ENCODE data around the gene CARS1.

The CARS1 gene

DNA sequence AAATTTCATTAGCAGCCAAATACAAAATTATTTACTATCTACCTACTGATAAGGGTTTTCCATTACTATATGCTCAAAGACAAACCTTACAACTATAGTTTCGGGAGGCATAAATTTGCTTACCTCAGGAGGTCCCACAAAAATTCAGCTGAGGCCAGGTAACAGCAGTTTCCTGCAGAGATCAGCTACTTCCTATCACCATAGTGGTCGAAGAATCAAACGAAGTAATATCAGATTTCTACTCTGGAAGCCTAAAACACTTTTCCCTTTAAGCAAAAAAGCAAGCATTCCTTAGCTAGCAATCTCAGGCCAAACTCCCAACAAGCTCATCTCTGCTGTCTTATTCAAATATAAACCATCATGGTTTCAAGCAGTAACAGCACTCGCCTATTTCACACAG lies 68.2 kb downstream of the CARS1 start:
- peaks cover 18% of the 10 kb centered on the region for H3K4me1 ChIP-seq (ENCODE audit: insufficient read depth, poor library complexity, severe bottlenecking)
- peaks cover 27% of the 10 kb centered on the region for H3K36me3 ChIP-seq (ENCODE audit: low read depth)
- DNase-seq (ENCODE audit: low spot score) (no peak), ATAC-seq (ENCODE audit: low read depth) (no peak)
- H3K9me3 ChIP-seq (ENCODE audit: severe bottlenecking), result no peaks in the 10 kb centered on the region
- TF ChIP-seq, protein P1, sequence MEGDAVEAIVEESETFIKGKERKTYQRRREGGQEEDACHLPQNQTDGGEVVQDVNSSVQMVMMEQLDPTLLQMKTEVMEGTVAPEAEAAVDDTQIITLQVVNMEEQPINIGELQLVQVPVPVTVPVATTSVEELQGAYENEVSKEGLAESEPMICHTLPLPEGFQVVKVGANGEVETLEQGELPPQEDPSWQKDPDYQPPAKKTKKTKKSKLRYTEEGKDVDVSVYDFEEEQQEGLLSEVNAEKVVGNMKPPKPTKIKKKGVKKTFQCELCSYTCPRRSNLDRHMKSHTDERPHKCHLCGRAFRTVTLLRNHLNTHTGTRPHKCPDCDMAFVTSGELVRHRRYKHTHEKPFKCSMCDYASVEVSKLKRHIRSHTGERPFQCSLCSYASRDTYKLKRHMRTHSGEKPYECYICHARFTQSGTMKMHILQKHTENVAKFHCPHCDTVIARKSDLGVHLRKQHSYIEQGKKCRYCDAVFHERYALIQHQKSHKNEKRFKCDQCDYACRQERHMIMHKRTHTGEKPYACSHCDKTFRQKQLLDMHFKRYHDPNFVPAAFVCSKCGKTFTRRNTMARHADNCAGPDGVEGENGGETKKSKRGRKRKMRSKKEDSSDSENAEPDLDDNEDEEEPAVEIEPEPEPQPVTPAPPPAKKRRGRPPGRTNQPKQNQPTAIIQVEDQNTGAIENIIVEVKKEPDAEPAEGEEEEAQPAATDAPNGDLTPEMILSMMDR (IDR thresholded peaks at IDR 0.05; ENCODE audit: poor library complexity, severe bottlenecking), result no peak
- peak overlapping the region; percentile 3 for H3K27ac ChIP-seq (ENCODE audit: poor library complexity, severe bottlenecking)
- H3K4me3 ChIP-seq (ENCODE audit: severe bottlenecking), result peak overlapping the region; percentile 75
- H3K27me3 ChIP-seq (ENCODE audit: insufficient read depth, poor library complexity, severe bottlenecking), result no peaks in the 10 kb centered on the region

DNA sequence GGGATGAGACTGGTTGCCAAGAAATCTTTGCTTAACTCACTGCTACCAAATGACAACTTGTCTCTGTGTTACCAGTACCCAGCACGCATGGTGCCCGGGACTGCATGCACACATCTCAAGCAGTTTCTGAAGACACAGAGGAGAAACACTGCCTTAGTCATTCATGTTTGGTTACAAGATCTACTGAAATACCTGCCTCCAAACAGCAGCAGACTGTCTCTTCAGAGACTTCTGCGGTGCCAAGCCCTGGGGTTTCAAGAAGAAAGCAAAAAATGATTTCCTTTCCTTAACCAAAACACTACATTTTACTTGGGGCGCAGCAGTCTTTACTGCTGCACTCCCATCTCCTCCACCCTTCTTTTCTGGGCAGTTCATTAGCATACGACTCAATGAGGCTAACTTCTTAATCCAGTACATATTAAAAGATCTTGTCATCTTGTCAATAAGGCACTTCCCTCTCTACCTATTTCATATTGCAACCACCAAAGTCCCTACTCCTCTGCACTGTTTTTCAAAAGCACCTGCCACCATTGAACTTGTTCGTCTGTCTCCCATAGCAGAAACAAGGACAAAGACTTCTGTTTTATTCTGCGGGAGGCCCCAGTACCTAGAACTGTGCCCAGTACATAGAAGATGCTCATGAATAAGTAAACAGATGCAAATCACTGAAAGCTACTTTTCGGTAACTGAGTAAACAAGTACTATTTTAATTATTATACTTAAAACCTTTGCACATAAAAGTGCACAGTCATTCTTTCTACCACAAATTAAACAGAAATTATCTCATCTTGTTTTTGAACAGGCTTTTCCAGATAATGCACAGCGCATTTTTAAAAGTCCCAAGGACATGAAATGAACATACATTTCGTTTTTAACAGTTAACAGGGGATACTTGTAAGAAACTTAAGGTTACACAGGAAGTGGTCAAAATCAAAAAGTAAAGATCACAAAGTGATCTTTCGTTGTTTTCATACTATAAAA lies 69.1 kb downstream of the CARS1 start:
- no peaks in the 10 kb centered on the region for H3K27me3 ChIP-seq (ENCODE audit: insufficient read depth, poor library complexity, severe bottlenecking)
- H3K4me3 ChIP-seq (ENCODE audit: severe bottlenecking), result peak overlapping the region; percentile 75
- peak overlapping the region; percentile 3 for H3K27ac ChIP-seq (ENCODE audit: poor library complexity, severe bottlenecking)
- no peak for ATAC-seq (ENCODE audit: low read depth)
- DNase-seq (ENCODE audit: low spot score), result no peak
- peaks cover 27% of the 10 kb centered on the region for H3K36me3 ChIP-seq (ENCODE audit: low read depth)
- TF ChIP-seq, protein P1 (IDR thresholded peaks at IDR 0.05; ENCODE audit: poor library complexity, severe bottlenecking), result no peak
- H3K4me1 ChIP-seq (ENCODE audit: insufficient read depth, poor library complexity, severe bottlenecking), result peaks cover 18% of the 10 kb centered on the region
- no peaks in the 10 kb centered on the region for H3K9me3 ChIP-seq (ENCODE audit: severe bottlenecking)

DNA sequence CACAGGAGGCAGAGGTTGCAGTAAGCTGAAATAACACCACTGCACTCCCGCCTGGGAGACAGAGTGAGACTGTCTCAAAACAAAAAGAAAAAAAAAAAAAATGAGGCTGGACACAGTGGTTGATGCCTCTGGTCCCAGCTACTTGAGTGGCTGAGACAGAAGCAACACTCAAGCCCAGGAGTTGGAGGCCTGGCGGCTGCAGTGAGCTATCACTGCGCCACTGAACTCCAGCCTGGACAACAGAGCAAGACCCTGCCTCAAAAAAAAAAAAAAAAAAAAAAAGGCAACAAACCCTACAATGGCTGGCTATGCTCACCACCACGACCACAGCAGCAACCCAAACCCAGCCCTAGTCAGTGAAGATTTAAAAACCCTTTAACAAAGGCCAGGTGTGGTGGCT lies 73.3 kb downstream of the CARS1 start:
- H3K36me3 ChIP-seq (ENCODE audit: low read depth), result peaks cover 52% of the 10 kb centered on the region
- H3K4me1 ChIP-seq (ENCODE audit: insufficient read depth, poor library complexity, severe bottlenecking), result peaks cover 19% of the 10 kb centered on the region
- no peaks in the 10 kb centered on the region for H3K27me3 ChIP-seq (ENCODE audit: insufficient read depth, poor library complexity, severe bottlenecking)
- H3K4me3 ChIP-seq (ENCODE audit: severe bottlenecking), result no peak overlapping the region
- DNase-seq (ENCODE audit: low spot score), result no peak
- TF ChIP-seq, protein P1 (IDR thresholded peaks at IDR 0.05; ENCODE audit: poor library complexity, severe bottlenecking), result no peak
- H3K9me3 ChIP-seq (ENCODE audit: severe bottlenecking), result no peaks in the 10 kb centered on the region
- H3K27ac ChIP-seq (ENCODE audit: poor library complexity, severe bottlenecking), result no peak overlapping the region
- no peak for ATAC-seq (ENCODE audit: low read depth)

DNA sequence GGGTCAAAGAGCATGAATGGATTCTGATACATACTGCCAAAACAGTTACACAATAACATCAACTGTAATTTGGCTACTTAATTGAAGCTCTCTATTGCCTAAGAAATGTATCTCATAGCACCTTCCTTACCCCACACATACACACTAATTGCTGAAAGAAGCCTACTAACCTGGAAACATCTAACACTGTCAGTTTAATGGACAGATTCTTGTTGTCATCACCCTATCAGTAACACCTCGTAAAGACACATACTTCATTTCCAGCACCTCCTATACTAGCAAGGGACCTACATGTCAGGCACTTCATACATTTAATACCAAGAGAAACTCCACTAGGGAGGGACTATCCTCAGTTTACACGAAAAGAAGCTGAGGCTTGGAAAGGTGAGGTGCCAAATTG lies 75.0 kb downstream of the CARS1 start:
- no peak for ATAC-seq (ENCODE audit: low read depth)
- TF ChIP-seq, protein P1 (IDR thresholded peaks at IDR 0.05; ENCODE audit: poor library complexity, severe bottlenecking), result no peak
- Histone ChIP-seq H3K9me3 (ENCODE audit: severe bottlenecking) (no peaks in the 10 kb centered on the region), H3K4me1 (ENCODE audit: insufficient read depth, poor library complexity, severe bottlenecking) (peaks cover 11% of the 10 kb centered on the region), H3K27ac (ENCODE audit: poor library complexity, severe bottlenecking) (no peak overlapping the region), H3K36me3 (ENCODE audit: low read depth) (peaks cover 62% of the 10 kb centered on the region), H3K27me3 (ENCODE audit: insufficient read depth, poor library complexity, severe bottlenecking) (no peaks in the 10 kb centered on the region), H3K4me3 (ENCODE audit: severe bottlenecking) (no peak overlapping the region)
- DNase-seq (ENCODE audit: low spot score), result no peak

DNA sequence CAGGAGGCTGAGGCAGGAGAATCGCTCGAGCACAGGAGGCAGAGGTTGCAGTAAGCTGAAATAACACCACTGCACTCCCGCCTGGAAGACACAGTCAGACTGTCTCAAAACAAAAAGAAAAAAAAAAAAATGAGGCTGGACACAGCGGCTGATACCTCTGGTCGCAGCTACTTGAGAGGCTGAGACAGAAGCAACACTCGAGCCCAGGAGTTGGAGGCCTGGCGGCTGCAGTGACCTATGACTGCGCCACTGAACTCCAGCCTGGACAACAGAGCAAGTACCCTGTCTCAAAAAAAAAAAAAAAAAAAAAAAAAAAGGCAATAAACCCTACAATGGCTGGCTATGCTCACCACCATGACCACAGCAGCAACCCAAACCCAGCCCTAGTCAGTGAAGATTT lies 76.1 kb downstream of the CARS1 start:
- DNase-seq (ENCODE audit: low spot score) (no peak), ATAC-seq (ENCODE audit: low read depth) (no peak)
- peak overlapping the region; percentile 46 for H3K27ac ChIP-seq (ENCODE audit: poor library complexity, severe bottlenecking)
- peaks cover 68% of the 10 kb centered on the region for H3K36me3 ChIP-seq (ENCODE audit: low read depth)
- no peaks in the 10 kb centered on the region for H3K9me3 ChIP-seq (ENCODE audit: severe bottlenecking)
- peaks cover 11% of the 10 kb centered on the region for H3K4me1 ChIP-seq (ENCODE audit: insufficient read depth, poor library complexity, severe bottlenecking)
- H3K27me3 ChIP-seq (ENCODE audit: insufficient read depth, poor library complexity, severe bottlenecking), result no peaks in the 10 kb centered on the region
- TF ChIP-seq, protein P1 (IDR thresholded peaks at IDR 0.05; ENCODE audit: poor library complexity, severe bottlenecking), result no peak
- H3K4me3 ChIP-seq (ENCODE audit: severe bottlenecking), result no peak overlapping the region
